Mesenchymal stem cell (in vitro differentiated cells and primary cell): ENCODE results near the gene PRAMEF5.
"Not testable (repeated sequence)": the region's sequence is repeated elsewhere in the genome, so short reads cannot be mapped to it uniquely, and the experiment has no call there.

Source experiments
- DNase-seq: peaks from one replicate; pipeline ENCODE4 v3.0.0-alpha.2; 2013
- H2AFZ ChIP-seq: one replicate; pipeline ENCODE4 v1.6.1; 2013; ENCODE audit warnings: low read depth, mild to moderate bottlenecking, control low read depth, inconsistent platforms, low read length, moderate library complexity
- H2AK5ac ChIP-seq: 2 replicates; pipeline ENCODE4 v1.6.1; 2013; ENCODE audit warnings: low read length, moderate library complexity, mild to moderate bottlenecking, inconsistent platforms; ENCODE audit not compliant: severe bottlenecking
- H2BK120ac ChIP-seq: one replicate; pipeline ENCODE4 v1.6.1; 2013; ENCODE audit warnings: low read depth, mild to moderate bottlenecking, inconsistent platforms, low read length, moderate library complexity
- H2BK12ac ChIP-seq, 2 experiments: one replicate each; pipeline ENCODE4 v1.6.1; 2013; ENCODE audit warnings: inconsistent platforms in 2 of 2, low read length in 2 of 2, mild to moderate bottlenecking in 2 of 2, moderate library complexity in 2 of 2, control low read depth in 1 of 2
- H2BK15ac ChIP-seq: one replicate; pipeline ENCODE4 v1.6.1; 2013; ENCODE audit warnings: mild to moderate bottlenecking, low read depth, inconsistent platforms; ENCODE audit not compliant: poor library complexity, severe bottlenecking
- H2BK5ac ChIP-seq: 2 replicates; pipeline ENCODE4 v1.6.1; 2013; ENCODE audit warnings: low read depth, mild to moderate bottlenecking, low read length, control low read depth, inconsistent platforms; ENCODE audit not compliant: poor library complexity, severe bottlenecking
- H3K14ac ChIP-seq, 2 experiments: one replicate each; pipeline ENCODE4 v1.6.1; 2013; ENCODE audit warnings: inconsistent platforms in 2 of 2, low read length in 2 of 2, control low read depth in 1 of 2, mild to moderate bottlenecking in 1 of 2, moderate library complexity in 1 of 2
- H3K18ac ChIP-seq, 2 experiments: one replicate each; pipeline ENCODE4 v1.6.1; 2013; ENCODE audit warnings: inconsistent platforms in 2 of 2, low read length in 2 of 2, control low read depth in 1 of 2, low read depth in 1 of 2, mild to moderate bottlenecking in 1 of 2
- H3K23ac ChIP-seq, 2 experiments: one replicate each; pipeline ENCODE4 v1.6.1; 2013; ENCODE audit warnings: inconsistent platforms in 2 of 2, low read length in 2 of 2, mild to moderate bottlenecking in 2 of 2, moderate library complexity in 2 of 2, control low read depth in 1 of 2
- H3K27ac ChIP-seq: 2 replicates; pipeline ENCODE4 v1.5.1; 2013; ENCODE audit warnings: mild to moderate bottlenecking, moderate library complexity, low read length, control low read depth, inconsistent platforms; ENCODE audit not compliant: poor library complexity, severe bottlenecking
- H3K27me3 ChIP-seq, 2 experiments: 2 replicates each; pipeline versions ENCODE4 v1.6.1 to v1.7.0; 2013; ENCODE audit warnings: low read length in 2 of 2, mild to moderate bottlenecking in 2 of 2, moderate library complexity in 2 of 2, control low read depth in 1 of 2, inconsistent platforms in 1 of 2; ENCODE audit not compliant: control insufficient read depth in 1 of 2, insufficient read depth in 1 of 2
- H3K36me3 ChIP-seq, 2 experiments: 2 replicates each; pipeline versions ENCODE4 v1.6.1 to v1.7.0; 2013; ENCODE audit warnings: low read length in 2 of 2, control low read depth in 1 of 2, inconsistent platforms in 1 of 2, low read depth in 1 of 2, mild to moderate bottlenecking in 1 of 2; ENCODE audit not compliant: insufficient read depth in 2 of 2, control insufficient read depth in 1 of 2
- H3K4ac ChIP-seq, 2 experiments: one replicate each; pipeline ENCODE4 v1.6.1; 2013; ENCODE audit warnings: inconsistent platforms in 2 of 2, low read length in 2 of 2, mild to moderate bottlenecking in 2 of 2, moderate library complexity in 2 of 2, control low read depth in 1 of 2, low read depth in 1 of 2
- H3K4me1 ChIP-seq: 2 replicates; pipeline ENCODE4 v1.6.1; 2013; ENCODE audit warnings: low read depth, low read length, control low read depth; ENCODE audit not compliant: control insufficient read depth, insufficient read depth
- H3K4me2 ChIP-seq: 2 replicates; pipeline ENCODE4 v1.6.1; 2013; ENCODE audit warnings: low read length, mild to moderate bottlenecking, inconsistent platforms; ENCODE audit not compliant: poor library complexity, severe bottlenecking
- H3K4me3 ChIP-seq, 2 experiments: 2 replicates each; pipeline versions ENCODE4 v1.5.1 to v1.7.0; 2013; ENCODE audit warnings: low read length in 2 of 2, mild to moderate bottlenecking in 2 of 2, control low read depth in 1 of 2, low read depth in 1 of 2; ENCODE audit not compliant: insufficient read depth in 1 of 2
- H3K79me1 ChIP-seq: replicated peaks from 2 replicates; pipeline ENCODE4 v1.6.1; 2013; ENCODE audit warnings: mild to moderate bottlenecking, control low read depth, low read length, inconsistent platforms; ENCODE audit not compliant: poor library complexity, severe bottlenecking
- H3K9ac ChIP-seq: 2 replicates; pipeline ENCODE4 v1.7.0; 2013; ENCODE audit warnings: mild to moderate bottlenecking, low read length, moderate library complexity
- H3K9me3 ChIP-seq: 2 replicates; pipeline ENCODE4 v1.7.0; 2013; ENCODE audit warnings: mild to moderate bottlenecking, low read length; ENCODE audit not compliant: control insufficient read depth
- H4K8ac ChIP-seq: one replicate; pipeline ENCODE4 v1.6.1; 2013; ENCODE audit warnings: inconsistent platforms, mild to moderate bottlenecking, low read length, moderate library complexity
- H4K91ac ChIP-seq: one replicate; pipeline ENCODE4 v1.6.1; 2013; ENCODE audit warnings: mild to moderate bottlenecking, low read length, inconsistent platforms
- WGBS: methylation state at CpG from one replicate; pipeline ENCODE4 v1.1.7; 2013; ENCODE audit warnings: mixed read lengths; 5-methylcytosine and 5-hydroxymethylcytosine counted together

PRAMEF5 gene

DNA sequence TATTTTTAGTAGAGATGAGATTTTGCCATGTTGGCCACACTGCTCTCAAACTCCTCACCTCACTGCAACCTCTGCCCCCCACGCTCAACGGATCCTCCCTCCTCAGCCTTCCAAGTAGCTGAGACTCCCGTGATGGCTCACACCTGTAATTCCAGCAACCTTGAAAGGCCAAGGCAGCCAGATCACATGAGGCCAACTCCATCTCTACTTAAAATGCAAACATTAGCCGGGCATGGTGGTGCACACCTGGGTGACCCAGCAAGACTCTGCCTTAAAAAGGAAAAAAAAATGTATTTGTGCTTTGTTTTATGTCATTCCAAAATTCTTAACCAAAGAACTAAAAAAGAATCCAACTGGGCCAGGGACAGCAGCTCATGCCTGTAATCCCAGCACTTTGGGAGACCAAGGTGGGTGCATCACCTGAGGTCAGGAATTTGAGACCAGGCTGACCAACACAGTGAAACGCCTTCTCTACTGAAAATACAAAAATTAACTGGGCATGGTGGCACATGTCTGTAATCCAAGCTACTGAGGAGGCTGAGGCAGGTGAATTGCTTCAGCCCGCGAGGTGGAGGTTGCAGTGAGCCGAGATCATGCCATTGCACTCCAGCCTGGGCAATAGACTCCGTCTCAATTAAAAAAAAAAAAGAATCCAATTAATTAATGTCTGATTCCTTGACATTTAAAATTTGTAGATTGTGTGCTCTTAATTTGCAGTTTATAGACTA, 10.3 kb upstream of the PRAMEF5 start:
- not testable (repeated sequence) for H2BK15ac ChIP-seq, H3K27me3 ChIP-seq, H3K79me1 ChIP-seq, H2AK5ac ChIP-seq, H3K23ac ChIP-seq, H3K4me3 ChIP-seq, H3K9me3 ChIP-seq, H3K36me3 ChIP-seq, H3K18ac ChIP-seq, H2AFZ ChIP-seq, DNase-seq, H3K4ac ChIP-seq, H3K4me2 ChIP-seq, H4K8ac ChIP-seq, H2BK5ac ChIP-seq, H3K9ac ChIP-seq, H2BK12ac ChIP-seq, H3K4me1 ChIP-seq, H2BK120ac ChIP-seq, H3K14ac ChIP-seq, H3K27ac ChIP-seq, H4K91ac ChIP-seq
- WGBS: 73% methylated on average over 7 of the region's 9 CpGs

- not testable (repeated sequence) for H2BK12ac ChIP-seq, H3K4me1 ChIP-seq, H2AK5ac ChIP-seq, H3K27ac ChIP-seq, H3K4me3 ChIP-seq, H4K91ac ChIP-seq, H2BK5ac ChIP-seq, DNase-seq, H3K4me2 ChIP-seq, H3K9ac ChIP-seq, H3K14ac ChIP-seq, H3K9me3 ChIP-seq, H4K8ac ChIP-seq, H3K79me1 ChIP-seq, H3K18ac ChIP-seq, H3K36me3 ChIP-seq, H2BK15ac ChIP-seq, H2AFZ ChIP-seq, H3K23ac ChIP-seq, H3K27me3 ChIP-seq, H2BK120ac ChIP-seq, H3K4ac ChIP-seq
- WGBS: 53% methylated on average over 5 of the region's 5 CpGs
These were observed 8.0 kb upstream of the PRAMEF5 start for GRCh38 chr1:13245841-13246553.

- not testable (repeated sequence) for H3K9ac ChIP-seq, H3K23ac ChIP-seq, H3K9me3 ChIP-seq, H3K27me3 ChIP-seq, DNase-seq, H3K79me1 ChIP-seq, H3K27ac ChIP-seq, H3K4me3 ChIP-seq, H4K8ac ChIP-seq, H3K18ac ChIP-seq, H3K4me2 ChIP-seq, H3K4ac ChIP-seq, H2BK120ac ChIP-seq, H3K4me1 ChIP-seq, H2AFZ ChIP-seq, H2BK5ac ChIP-seq, H2BK12ac ChIP-seq, H3K36me3 ChIP-seq, H2AK5ac ChIP-seq, H4K91ac ChIP-seq, H3K14ac ChIP-seq, H2BK15ac ChIP-seq
- WGBS: 74% methylated on average over 2 of the region's 2 CpGs
These were observed 7.5 kb upstream of the PRAMEF5 start for GRCh38 chr1:13246554-13246871.

DNA sequence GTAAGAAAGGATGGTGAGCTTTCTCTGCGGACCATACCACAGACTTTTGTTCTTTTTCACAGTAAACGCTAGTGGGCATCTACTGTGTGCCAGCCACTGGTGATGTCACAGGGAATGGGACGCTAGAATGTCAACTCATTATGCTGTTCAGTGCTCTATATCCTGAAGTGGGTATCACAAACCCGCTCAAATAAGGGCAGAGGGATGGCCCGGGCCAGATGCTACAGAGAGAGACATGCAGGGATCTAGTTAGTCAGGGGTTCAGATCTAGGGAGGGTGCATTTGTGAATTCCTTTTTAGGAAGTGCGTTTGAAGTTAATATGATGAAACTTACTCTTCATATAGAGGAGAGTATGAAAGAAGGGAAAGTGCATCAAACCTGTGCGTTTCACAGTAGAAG, 6.9 kb upstream of the PRAMEF5 start:
- H3K14ac ChIP-seq, H3K18ac ChIP-seq, H3K9me3 ChIP-seq, H2BK120ac ChIP-seq, H2AK5ac ChIP-seq, H3K9ac ChIP-seq, H3K4me2 ChIP-seq, H3K4me1 ChIP-seq, H3K27me3 ChIP-seq, H2BK12ac ChIP-seq, H3K23ac ChIP-seq, H2BK15ac ChIP-seq, H2AFZ ChIP-seq, H2BK5ac ChIP-seq, H3K36me3 ChIP-seq, H4K91ac ChIP-seq, H3K27ac ChIP-seq, H3K4me3 ChIP-seq, H3K79me1 ChIP-seq, H4K8ac ChIP-seq, DNase-seq, H3K4ac ChIP-seq: not testable (repeated sequence)
- whole genome bisulfite sequencing: 71% methylated on average over 5 of the region's 7 CpGs
